Measurements from ENCODE around the gene TULP1. TPM values are rescaled to one million over a fixed set of nuclear protein-coding genes. Genes with fewer than 3 reads are reported as not detected.

Gene TULP1
- total and polyA plus RNA-seq, 2 of the 13 experiments (the other 11 are each of a cell fraction or from before 2014, with no cell fraction given): not detected

DNA sequence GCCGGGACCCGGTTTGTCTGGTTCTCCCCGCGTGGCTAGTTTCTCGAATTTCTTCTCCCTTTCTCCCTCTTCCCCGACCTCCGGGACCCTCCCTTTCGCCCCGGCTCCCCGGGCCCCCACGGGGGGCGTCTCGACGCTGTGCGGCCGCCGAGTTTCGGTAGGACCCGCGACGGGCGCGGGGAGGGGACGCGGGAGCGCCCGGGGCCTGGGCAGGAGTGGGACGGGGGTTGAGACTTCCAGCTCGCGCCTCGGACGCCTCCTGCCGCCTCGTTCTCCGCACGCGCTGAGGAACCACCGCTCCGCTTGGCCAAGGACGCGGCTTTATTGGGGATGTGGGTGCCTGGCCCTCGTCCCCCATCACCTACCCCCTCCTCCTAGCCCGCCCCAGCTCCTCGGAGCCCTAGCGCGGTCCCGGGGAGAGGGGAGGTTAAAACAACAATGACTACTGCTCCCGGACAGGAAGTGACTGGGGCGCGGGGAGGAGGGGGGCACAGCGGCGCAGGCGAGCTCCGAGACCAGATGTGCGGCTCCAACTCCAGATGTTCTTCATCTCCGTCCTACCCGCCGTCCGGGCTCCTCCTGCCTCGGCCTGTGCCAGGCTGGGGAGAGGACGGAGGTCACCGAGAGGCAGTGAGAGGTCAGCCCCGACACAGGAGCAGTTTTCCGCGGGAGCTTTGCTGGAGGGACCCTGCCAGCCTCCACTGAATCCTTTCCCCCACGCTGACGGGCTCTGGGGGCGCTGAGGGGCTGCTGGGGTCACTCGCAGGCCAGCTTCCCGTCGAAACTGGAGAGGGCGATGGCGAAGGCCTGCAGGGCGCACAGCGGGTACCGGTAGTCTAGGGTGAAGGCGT lies 14.9 kb downstream of the TULP1 start (continued):
- TF ChIP-seq, protein P1, sequence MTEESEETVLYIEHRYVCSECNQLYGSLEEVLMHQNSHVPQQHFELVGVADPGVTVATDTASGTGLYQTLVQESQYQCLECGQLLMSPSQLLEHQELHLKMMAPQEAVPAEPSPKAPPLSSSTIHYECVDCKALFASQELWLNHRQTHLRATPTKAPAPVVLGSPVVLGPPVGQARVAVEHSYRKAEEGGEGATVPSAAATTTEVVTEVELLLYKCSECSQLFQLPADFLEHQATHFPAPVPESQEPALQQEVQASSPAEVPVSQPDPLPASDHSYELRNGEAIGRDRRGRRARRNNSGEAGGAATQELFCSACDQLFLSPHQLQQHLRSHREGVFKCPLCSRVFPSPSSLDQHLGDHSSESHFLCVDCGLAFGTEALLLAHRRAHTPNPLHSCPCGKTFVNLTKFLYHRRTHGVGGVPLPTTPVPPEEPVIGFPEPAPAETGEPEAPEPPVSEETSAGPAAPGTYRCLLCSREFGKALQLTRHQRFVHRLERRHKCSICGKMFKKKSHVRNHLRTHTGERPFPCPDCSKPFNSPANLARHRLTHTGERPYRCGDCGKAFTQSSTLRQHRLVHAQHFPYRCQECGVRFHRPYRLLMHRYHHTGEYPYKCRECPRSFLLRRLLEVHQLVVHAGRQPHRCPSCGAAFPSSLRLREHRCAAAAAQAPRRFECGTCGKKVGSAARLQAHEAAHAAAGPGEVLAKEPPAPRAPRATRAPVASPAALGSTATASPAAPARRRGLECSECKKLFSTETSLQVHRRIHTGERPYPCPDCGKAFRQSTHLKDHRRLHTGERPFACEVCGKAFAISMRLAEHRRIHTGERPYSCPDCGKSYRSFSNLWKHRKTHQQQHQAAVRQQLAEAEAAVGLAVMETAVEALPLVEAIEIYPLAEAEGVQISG (CRISPR knock-in tag; IDR thresholded peaks at IDR 0.05): peak; percentile 71
- TF ChIP-seq CENPX (CRISPR knock-in tag; IDR thresholded peaks at IDR 0.05): no peak
- TF ChIP-seq ZNF142 (CRISPR knock-in tag; IDR thresholded peaks at IDR 0.05): peak; percentile 89
- TF ChIP-seq NFATC3 (CRISPR knock-in tag; IDR thresholded peaks at IDR 0.05): peak; percentile 25; the same call in 1 of the 2 replicates
- TF ChIP-seq PCBP2 (optimal IDR thresholded peaks at IDR 0.05; ENCODE audit: low read depth, low read length, poor library complexity, severe bottlenecking): no peak
- TF ChIP-seq ZNF432 (CRISPR knock-in tag; IDR thresholded peaks at IDR 0.05; ENCODE audit: borderline replicate concordance): peak; percentile 84; the same call in 1 of the 2 replicates
- TF ChIP-seq AHR (CRISPR knock-in tag; IDR thresholded peaks at IDR 0.05): peak; percentile 69; the same call in 1 of the 2 replicates
- peak; percentile 80; the same call in 1 of the 2 replicates for TF ChIP-seq ZNF674 (CRISPR knock-in tag; IDR thresholded peaks at IDR 0.05; ENCODE audit: low read depth)
- no peak for TF ChIP-seq FOXA1 (IDR thresholded peaks at IDR 0.05)
- TF ChIP-seq FOXA1 (CRISPR knock-in tag; IDR thresholded peaks at IDR 0.05): 0 out of 2 replicates have a peak, but pooled peaks have one; percentile 8
- peak; percentile 71; the same call in 1 of the 2 replicates for TF ChIP-seq IRX3 (CRISPR knock-in tag; IDR thresholded peaks at IDR 0.05; ENCODE audit: borderline replicate concordance, low read depth)
- TF ChIP-seq SOX6 (IDR thresholded peaks at IDR 0.05): no peak
- TF ChIP-seq SOX6 (CRISPR knock-in tag; IDR thresholded peaks at IDR 0.05): no peak; the same call in 1 of the 2 replicates
- no peak for TF ChIP-seq RFX1 (IDR thresholded peaks at IDR 0.05)
- peak; percentile 68; the same call in 1 of the 2 replicates for TF ChIP-seq NRL (CRISPR knock-in tag; IDR thresholded peaks at IDR 0.05; ENCODE audit: borderline replicate concordance)
- no peak for TF ChIP-seq CBX2 (IDR thresholded peaks at IDR 0.05; ENCODE audit: low read depth, low read length)
- 0 out of 2 replicates have a peak, but pooled peaks have one; percentile 18 for TF ChIP-seq CBX2 (CRISPR knock-in tag; IDR thresholded peaks at IDR 0.05; ENCODE audit: low read depth)
- peak; percentile 71; the same call in 1 of the 2 replicates for TF ChIP-seq TOPORS (CRISPR knock-in tag; IDR thresholded peaks at IDR 0.05)
- TF ChIP-seq WIZ (CRISPR knock-in tag; IDR thresholded peaks at IDR 0.05): no peak; the same call in 1 of the 2 replicates
- TF ChIP-seq BORCS8-MEF2B (CRISPR knock-in tag; IDR thresholded peaks at IDR 0.05): peak; percentile 88
- peak; percentile 95 for TF ChIP-seq TEAD2 (CRISPR knock-in tag; IDR thresholded peaks at IDR 0.05)
